HCT116 (cell line): ENCODE results near the gene SMARCD1. TPM values are rescaled to one million over a fixed set of nuclear protein-coding genes. Genes with fewer than 3 reads are reported as not detected.
"Not testable (repeated sequence)": the region's sequence is repeated elsewhere in the genome, so short reads cannot be mapped to it uniquely, and the experiment has no call there.

Source experiments
- ATAC-seq: fragments of 200-7000 bp; cut with Tn5 transposase; 2 replicates; pipeline ENCODE4 v1.9.1; 2020; ENCODE audit warnings: mild to moderate bottlenecking, moderate library complexity
- BruUV-seq: library from RNA; stranded (reverse); fragments of 400-500 nt; replicated peaks from 2 replicates; lab custom pipeline; 2021; lab: Mats Ljungman, UMichigan
- CTCF ChIA-PET: fragments of 300-600 bp; sonication (Branson Sonifier 250); formaldehyde crosslinking; loops from one replicate; lab custom pipeline; 2021; ENCODE audit warnings: antibody characterized with exemption; lab: Charles Lee
- POLR2A ChIA-PET: fragments of 300-600, 350-600 bp; sonication (Branson Sonifier 250); formaldehyde crosslinking; loops from one replicate; lab custom pipeline; 2021; ENCODE audit warnings: antibody characterized with exemption; lab: Charles Lee
- RAD21 ChIA-PET, 2 experiments: fragments of 300-600 bp; sonication (Branson Sonifier 250); formaldehyde crosslinking; loops; one replicate each; lab custom pipeline; 2023; ENCODE audit warnings: low total read pairs in 2 of 2; ENCODE audit not compliant: uncharacterized antibody in 2 of 2, unreplicated experiment in 2 of 2, low non-redundant PET in 1 of 2; lab: Charles Lee
- DNase-seq: peaks from one replicate; pipeline ENCODE4 v3.0.0-alpha.2; 2010; ENCODE audit warnings: low read depth, low spot score
- H2AFZ ChIP-seq: fragments of 200-600 bp; shearing (Covaris generic), sonication (generic); 2 replicates; pipeline ENCODE4 v1.6.1; 2017; ENCODE audit warnings: low read depth, mixed run types, mixed read lengths, antibody characterized with exemption, low read length; ENCODE audit not compliant: poor library complexity, severe bottlenecking
- H3K27ac ChIP-seq: 2 replicates; pipeline ENCODE4 v1.5.1; 2012; ENCODE audit warnings: low read depth, low read length
- H3K27me3 ChIP-seq: fragments of 200-600 bp; sonication (generic); 2 replicates; pipeline ENCODE4 v1.6.1; 2016; ENCODE audit warnings: mixed run types, low read length, mixed read lengths; ENCODE audit not compliant: insufficient read depth
- H3K36me3 ChIP-seq, 2 experiments: fragments of 200-500 bp in 1 of 2; fragments of 200-600 bp in 1 of 2; sonication (Bioruptor generic) in 1 of 2; sonication (generic) in 1 of 2; 2 replicates each; pipeline versions ENCODE4 v1.5.1 to v1.6.1; 2014 to 2016; ENCODE audit warnings: low read length in 2 of 2, inconsistent platforms in 1 of 2, mixed read lengths in 1 of 2, mixed run types in 1 of 2; ENCODE audit not compliant: insufficient read depth in 2 of 2, control insufficient read depth in 1 of 2
- H3K4me1 ChIP-seq, 2 experiments: fragments of 200-600 bp in 1 of 2; sonication (generic) in 1 of 2; 2 replicates each; pipeline versions ENCODE4 v1.5.1 to v1.6.1; 2012 to 2017; ENCODE audit warnings: low read length in 2 of 2, inconsistent platforms in 1 of 2, mild to moderate bottlenecking in 1 of 2, mixed read lengths in 1 of 2, mixed run types in 1 of 2, moderate library complexity in 1 of 2; ENCODE audit not compliant: insufficient read depth in 2 of 2, control insufficient read depth in 1 of 2
- H3K4me2 ChIP-seq: fragments of 200-600 bp; sonication (generic); 2 replicates; pipeline ENCODE4 v1.6.1; 2017; ENCODE audit warnings: mixed run types, low read length, mixed read lengths
- H3K4me3 ChIP-seq, 2 experiments: fragments of 200-600 bp in 1 of 2; sonication (generic) in 1 of 2; replicated peaks in 1 of 2; 2 replicates each; pipeline ENCODE4 v1.5.1; 2011 to 2016; ENCODE audit warnings: low read length in 2 of 2, control low read depth in 1 of 2, low read depth in 1 of 2, mild to moderate bottlenecking in 1 of 2, mixed read lengths in 1 of 2, mixed run types in 1 of 2
- H3K79me2 ChIP-seq: fragments of 200-600 bp; sonication (generic); 2 replicates; pipeline ENCODE4 v1.6.1; 2017; ENCODE audit warnings: mild to moderate bottlenecking, mixed run types, low read length, moderate library complexity, mixed read lengths; ENCODE audit not compliant: insufficient read depth
- H3K9ac ChIP-seq: fragments of 200-600 bp; sonication (generic); 2 replicates; pipeline ENCODE4 v1.6.1; 2016; ENCODE audit warnings: low read length, mixed read lengths
- H3K9me2 ChIP-seq: fragments of 200-600 bp; sonication (generic), shearing (Covaris generic); 2 replicates; pipeline ENCODE4 v1.6.1; 2017; ENCODE audit warnings: mixed run types, mild to moderate bottlenecking, moderate library complexity; ENCODE audit not compliant: insufficient read depth
- H3K9me3 ChIP-seq, 2 experiments: fragments of 200-500 bp in 1 of 2; fragments of 200-600 bp in 1 of 2; sonication (Bioruptor generic) in 1 of 2; sonication (generic) in 1 of 2; 2 replicates each; pipeline ENCODE4 v1.6.1; 2014 to 2017; ENCODE audit warnings: low read length in 2 of 2, mixed read lengths in 2 of 2, inconsistent platforms in 1 of 2, low read depth in 1 of 2, mild to moderate bottlenecking in 1 of 2, mixed run types in 1 of 2, moderate library complexity in 1 of 2; ENCODE audit not compliant: control insufficient read depth in 1 of 2, insufficient read depth in 1 of 2
- H4K20me1 ChIP-seq: fragments of 200-600 bp; sonication (generic), shearing (Covaris generic); 2 replicates; pipeline ENCODE4 v1.6.1; 2017; ENCODE audit warnings: mixed run types, mild to moderate bottlenecking, moderate library complexity; ENCODE audit not compliant: insufficient read depth
- CBX3 ChIP-seq: IDR thresholded peaks from 2 replicates; pipeline ENCODE4 v1.6.1; 2012; ENCODE audit warnings: low read depth
- CEBPB ChIP-seq: IDR thresholded peaks from 2 replicates; pipeline ENCODE4 v1.6.1; 2012; ENCODE audit warnings: low read depth
- CTCF ChIP-seq, 3 experiments: fragments of 200-600 bp in 1 of 3; sonication (generic) in 1 of 3; IDR thresholded peaks in 2 of 3; conservative IDR thresholded peaks in 1 of 3; 2 replicates each; pipeline ENCODE4 v1.5.1; 2012 to 2017; ENCODE audit warnings: low read depth in 2 of 3, low read length in 2 of 3, antibody characterized with exemption in 1 of 3, borderline replicate concordance in 1 of 3, control low read depth in 1 of 3, mild to moderate bottlenecking in 1 of 3, mixed read lengths in 1 of 3, mixed run types in 1 of 3, moderate library complexity in 1 of 3; ENCODE audit not compliant: insufficient read depth in 1 of 3
- EGR1 ChIP-seq: IDR thresholded peaks from 2 replicates; pipeline ENCODE4 v1.6.1; 2012; ENCODE audit warnings: low read depth
- EZH2 ChIP-seq: fragments of 200-600 bp; sonication (generic); IDR thresholded peaks from 2 replicates; pipeline ENCODE4 v1.6.1; 2017; ENCODE audit warnings: antibody characterized with exemption, mixed run types
- JUND ChIP-seq: IDR thresholded peaks from 2 replicates; pipeline ENCODE4 v1.6.1; 2012
- POLR2AphosphoS5 ChIP-seq: IDR thresholded peaks from 2 replicates; pipeline ENCODE4 v1.6.1; 2011; ENCODE audit warnings: mild to moderate bottlenecking, low read depth, low read length, moderate library complexity
- RAD21 ChIP-seq: IDR thresholded peaks from 2 replicates; pipeline ENCODE4 v1.6.1; 2012; ENCODE audit warnings: low read depth, mild to moderate bottlenecking
- SIN3A ChIP-seq: IDR thresholded peaks from 2 replicates; pipeline ENCODE4 v1.6.1; 2012; ENCODE audit warnings: low read depth
- SP1 ChIP-seq: IDR thresholded peaks from 2 replicates; pipeline ENCODE4 v1.6.1; 2012; ENCODE audit warnings: low read depth
- SRF ChIP-seq: IDR thresholded peaks from 2 replicates; pipeline ENCODE4 v1.6.1; 2012; ENCODE audit warnings: low read depth
- TCF7L2 ChIP-seq: IDR thresholded peaks from 2 replicates; pipeline ENCODE4 v1.7.0; 2011; ENCODE audit warnings: borderline replicate concordance, inconsistent platforms; ENCODE audit not compliant: insufficient read depth, insufficient read length; ENCODE audit errors: extremely low read depth
- YY1 ChIP-seq: IDR thresholded peaks from 2 replicates; pipeline ENCODE4 v1.6.1; 2011; ENCODE audit warnings: low read length, low read depth, moderate library complexity, mild to moderate bottlenecking; ENCODE audit not compliant: insufficient replicate concordance; ENCODE audit errors: extremely low read depth
- ZFX ChIP-seq: fragments of 450-650 bp; IDR thresholded peaks from 2 replicates; pipeline ENCODE4 v1.6.1; 2017
- ZNF274 ChIP-seq: fragments of 200-500 bp; sonication (Bioruptor generic); IDR thresholded peaks from 2 replicates; pipeline ENCODE4 v1.6.1; 2014; ENCODE audit warnings: mild to moderate bottlenecking, low read depth, low read length, inconsistent platforms
- intact Hi-C: fragments of 100-400 bp; cut with micrococcal nuclease; formaldehyde crosslinking; loops from 2 replicates; pipeline ENCODE4 v1.10.0; 2022
- total RNA-seq: library from RNA; stranded (reverse); gene quantifications from one replicate; pipeline ENCODE4 v1.2.1, GENCODE V29; 2021; ENCODE audit not compliant: unreplicated experiment
- TF ChIP-seq, protein P1 (sequence below): IDR thresholded peaks from 2 replicates; pipeline ENCODE4 v1.6.1; 2012
- TF ChIP-seq, protein P2 (sequence below): IDR thresholded peaks from 2 replicates; pipeline ENCODE4 v1.6.1; 2011; ENCODE audit warnings: mild to moderate bottlenecking, low read length, moderate library complexity; ENCODE audit not compliant: insufficient replicate concordance; ENCODE audit errors: extremely low read depth
- TF ChIP-seq, protein P3 (sequence below): IDR thresholded peaks from 2 replicates; pipeline ENCODE4 v1.6.1; 2012

SMARCD1 gene
- total RNA-seq, 1 experiment from 2014 or later: 64.8 TPM

DNA sequence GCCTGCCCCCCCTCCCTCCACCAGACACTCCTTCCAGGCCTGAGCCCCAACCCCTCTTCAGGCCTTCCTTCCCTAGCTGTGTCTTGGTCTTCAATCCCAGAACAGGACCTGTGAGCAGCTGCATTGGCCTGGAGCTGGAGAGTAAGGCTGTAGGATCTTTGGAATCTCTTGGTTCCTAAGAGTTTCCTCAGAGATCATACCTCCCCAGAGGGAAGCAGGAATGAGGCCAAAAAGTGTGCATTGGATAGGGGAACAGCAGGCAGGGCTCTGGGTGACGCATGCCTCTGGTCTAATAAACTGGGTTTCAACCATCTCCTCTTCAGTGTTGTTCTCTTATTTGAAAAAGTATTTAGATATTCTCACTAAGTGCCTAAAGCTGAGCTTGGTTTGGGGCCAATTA, 1.8 kb upstream of the SMARCD1 start:
- intact Hi-C loops: loop anchor here (10.0 kb wide), 1 partner anchor 322 kb away; the partner anchor contains the start of gene LARP4
- CTCF ChIA-PET: no interaction called here
- RAD21 ChIA-PET: no interaction called here
- DNase-seq (no peak), ATAC-seq (no peak)
- Histone ChIP-seq H3K27me3 (no peaks in the 10 kb centered on the region), H3K9me3 (no peaks in the 10 kb centered on the region), H4K20me1 (peaks cover 2% of the 10 kb centered on the region; the same call in 1 of the 2 replicates), H3K4me1 (peaks cover 5 to 21% of the 10 kb centered on the region in 2 experiments), H3K4me3 (no peak overlapping the region), H3K4me2 (peak overlapping the region; percentile 85; the same call in 1 of the 2 replicates), H3K9me2 (no peaks in the 10 kb centered on the region), H3K9ac (no peak overlapping the region), H3K79me2 (peaks cover 12% of the 10 kb centered on the region), H2AFZ (no peak overlapping the region), H3K27ac (no peak overlapping the region), H3K36me3 (peaks cover 12 to 20% of the 10 kb centered on the region in 2 experiments)
- POLR2A ChIA-PET: interaction anchor here (2.2 kb wide), 1 partner anchor 28 kb away, joined by 20 read pairs; the partner anchor contains the start of gene COX14
- TF ChIP-seq ZFX (no peak), CEBPB (no peak), SP1 (no peak), SRF (no peak), YY1 (no peak), JUND (no peak), CTCF (IDR thresholded peaks at IDR 0.05 in 2 of 3, conservative IDR thresholded peaks at IDR 0.05 in 1 of 3; ENCODE audit: borderline replicate concordance in 1 of 3, insufficient read depth in 1 of 3, low read depth in 2 of 3, low read length in 2 of 3) (no peak), SIN3A (no peak), EGR1 (no peak), CBX3 (no peak), TCF7L2 (no peak), EZH2 (no peak), RAD21 (no peak), POLR2AphosphoS5 (no peak), ZNF274 (no peak)
- TF ChIP-seq, protein P1, sequence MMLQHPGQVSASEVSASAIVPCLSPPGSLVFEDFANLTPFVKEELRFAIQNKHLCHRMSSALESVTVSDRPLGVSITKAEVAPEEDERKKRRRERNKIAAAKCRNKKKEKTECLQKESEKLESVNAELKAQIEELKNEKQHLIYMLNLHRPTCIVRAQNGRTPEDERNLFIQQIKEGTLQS: no peak
- TF ChIP-seq, protein P2, sequence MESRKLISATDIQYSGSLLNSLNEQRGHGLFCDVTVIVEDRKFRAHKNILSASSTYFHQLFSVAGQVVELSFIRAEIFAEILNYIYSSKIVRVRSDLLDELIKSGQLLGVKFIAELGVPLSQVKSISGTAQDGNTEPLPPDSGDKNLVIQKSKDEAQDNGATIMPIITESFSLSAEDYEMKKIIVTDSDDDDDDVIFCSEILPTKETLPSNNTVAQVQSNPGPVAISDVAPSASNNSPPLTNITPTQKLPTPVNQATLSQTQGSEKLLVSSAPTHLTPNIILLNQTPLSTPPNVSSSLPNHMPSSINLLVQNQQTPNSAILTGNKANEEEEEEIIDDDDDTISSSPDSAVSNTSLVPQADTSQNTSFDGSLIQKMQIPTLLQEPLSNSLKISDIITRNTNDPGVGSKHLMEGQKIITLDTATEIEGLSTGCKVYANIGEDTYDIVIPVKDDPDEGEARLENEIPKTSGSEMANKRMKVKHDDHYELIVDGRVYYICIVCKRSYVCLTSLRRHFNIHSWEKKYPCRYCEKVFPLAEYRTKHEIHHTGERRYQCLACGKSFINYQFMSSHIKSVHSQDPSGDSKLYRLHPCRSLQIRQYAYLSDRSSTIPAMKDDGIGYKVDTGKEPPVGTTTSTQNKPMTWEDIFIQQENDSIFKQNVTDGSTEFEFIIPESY: no peak
- TF ChIP-seq, protein P3, sequence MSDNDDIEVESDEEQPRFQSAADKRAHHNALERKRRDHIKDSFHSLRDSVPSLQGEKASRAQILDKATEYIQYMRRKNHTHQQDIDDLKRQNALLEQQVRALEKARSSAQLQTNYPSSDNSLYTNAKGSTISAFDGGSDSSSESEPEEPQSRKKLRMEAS: no peak
- BruUV-seq: TSS peak; percentile 51

DNA sequence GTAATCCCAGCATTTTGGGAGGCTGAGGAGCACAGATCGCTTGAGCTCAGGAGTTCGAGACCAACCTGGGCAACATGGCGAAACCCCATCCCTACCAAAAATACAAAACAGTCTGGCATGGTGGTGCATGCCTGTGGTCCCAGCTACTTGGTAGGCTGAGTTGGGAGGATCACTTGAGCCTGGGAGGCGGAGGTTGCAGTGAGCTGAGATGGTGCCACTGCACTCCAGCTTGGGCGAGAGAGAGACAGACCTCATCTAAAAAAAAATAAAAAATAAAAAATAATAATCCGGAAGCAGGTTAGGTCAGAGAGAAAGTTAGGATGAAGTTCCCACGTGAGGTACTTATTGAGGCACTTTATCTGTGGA, 750 bp upstream of the SMARCD1 start:
- not testable (repeated sequence) for H2AFZ ChIP-seq, H4K20me1 ChIP-seq, H3K9me3 ChIP-seq, DNase-seq, ATAC-seq, H3K9me2 ChIP-seq, H3K27me3 ChIP-seq, BruUV-seq
- CTCF ChIA-PET: interaction anchor here (0.6 to 2.8 kb wide), 13 partner anchors 8 to 241 kb away, joined by 3 to 33 read pairs (median 4); partner anchors contain the start of genes BCDIN3D, CERS5, COX14 and LIMA1
- Histone ChIP-seq H3K4me3 (peak overlapping the region; percentile 70 to 77), H3K4me1 (peaks cover 5 to 21% of the 10 kb centered on the region in 2 experiments), H3K79me2 (peaks cover 12% of the 10 kb centered on the region), H3K27ac (peak overlapping the region; percentile 59), H3K4me2 (peak overlapping the region; percentile 85), H3K9ac (peak overlapping the region; percentile 77), H3K36me3 (peaks cover 18 to 30% of the 10 kb centered on the region in 2 experiments)
- POLR2A ChIA-PET: interaction anchor here (0.7 to 2.2 kb wide), 9 partner anchors 16 to 343 kb away, joined by 3 to 20 read pairs (median 3); partner anchors contain the start of genes CERS5, COX14 and TMBIM6
- intact Hi-C loops: loop anchor here (10.0 kb wide), 1 partner anchor 320 kb away; the partner anchor contains the start of gene LARP4
- RAD21 ChIA-PET: interaction anchor here (0.7 to 1.6 kb wide), 3 partner anchors 28 to 74 kb away, joined by 6 to 7 read pairs (median 6); partner anchors contain the start of gene COX14 (in 1 of the 2)
